RWPE2 (cell line): ENCODE measurements around the gene KLHL21.

ENCODE experiments used
- ATAC-seq: fragments of 200-7000 bp; cut with Tn5 transposase; 3 replicates; pipeline ENCODE4 v1.9.1; 2021; ENCODE audit warnings: low read depth
- DNase-seq: peaks from one replicate; pipeline ENCODE4 v3.0.0-alpha.2; 2020; ENCODE audit warnings: low spot score
- H3K27ac ChIP-seq: fragments of 450-650 bp; 2 replicates; pipeline ENCODE4 v1.5.1; 2017; ENCODE audit warnings: mild to moderate bottlenecking; ENCODE audit not compliant: poor library complexity, severe bottlenecking
- H3K27me3 ChIP-seq: fragments of 250-450 bp; sonication (Bioruptor Pico); 2 replicates; pipeline ENCODE4 v1.5.1; 2021; ENCODE audit warnings: mild to moderate bottlenecking, moderate library complexity; ENCODE audit not compliant: insufficient read depth, poor library complexity, severe bottlenecking
- H3K36me3 ChIP-seq: fragments of 250-450 bp; sonication (Bioruptor Pico); 2 replicates; pipeline ENCODE4 v1.5.1; 2020; ENCODE audit warnings: low read depth, mild to moderate bottlenecking, moderate library complexity
- H3K4me1 ChIP-seq: fragments of 250-450 bp; sonication (Bioruptor Pico); 2 replicates; pipeline ENCODE4 v1.5.1; 2021; ENCODE audit warnings: mild to moderate bottlenecking, moderate library complexity; ENCODE audit not compliant: insufficient read depth, poor library complexity, severe bottlenecking
- H3K4me3 ChIP-seq: fragments of 250-450 bp; sonication (Bioruptor Pico); 2 replicates; pipeline ENCODE4 v1.5.1; 2021; ENCODE audit warnings: mild to moderate bottlenecking, moderate library complexity; ENCODE audit not compliant: severe bottlenecking
- H3K9me3 ChIP-seq: fragments of 250-450 bp; sonication (Bioruptor Pico); 2 replicates; pipeline ENCODE4 v1.5.1; 2021; ENCODE audit warnings: mild to moderate bottlenecking, moderate library complexity; ENCODE audit not compliant: severe bottlenecking
- CTCF ChIP-seq: fragments of 450-650 bp; IDR thresholded peaks from one replicate; pipeline ENCODE4 v1.5.1; 2017; ENCODE audit warnings: mild to moderate bottlenecking, moderate library complexity; ENCODE audit not compliant: poor library complexity, severe bottlenecking

Gene KLHL21

GRCh38 chr1:6581561-6582305, 20.9 kb downstream of the KLHL21 start:
- no peak for TF ChIP-seq CTCF
- Histone ChIP-seq H3K4me3 (no peak overlapping the region), H3K4me1 (peaks cover 13% of the 10 kb centered on the region), H3K9me3 (no peaks in the 10 kb centered on the region), H3K27me3 (no peaks in the 10 kb centered on the region), H3K27ac (peak overlapping the region; percentile 21), H3K36me3 (peaks cover 19% of the 10 kb centered on the region)
- peak; percentile 20; the same call in 1 of the 3 replicates for ATAC-seq
- no peak for DNase-seq

GRCh38 chr1:6580593-6581409, 21.9 kb downstream of the KLHL21 start:
- Histone ChIP-seq H3K27ac (peak overlapping the region; percentile 21), H3K36me3 (peaks cover 19% of the 10 kb centered on the region), H3K9me3 (no peaks in the 10 kb centered on the region), H3K27me3 (no peaks in the 10 kb centered on the region), H3K4me3 (peak overlapping the region; percentile 76), H3K4me1 (peaks cover 13% of the 10 kb centered on the region)
- no peak for ATAC-seq
- peak; percentile 32 for TF ChIP-seq CTCF
- no peak for DNase-seq

- no peak for TF ChIP-seq CTCF
- H3K36me3 ChIP-seq = peaks cover 19% of the 10 kb centered on the region
- H3K4me1 ChIP-seq = peaks cover 13% of the 10 kb centered on the region
- no peak for DNase-seq
- H3K27ac ChIP-seq = peak overlapping the region; percentile 21
- H3K27me3 ChIP-seq = no peaks in the 10 kb centered on the region
- peak; percentile 38 for ATAC-seq
- H3K9me3 ChIP-seq = no peaks in the 10 kb centered on the region
- H3K4me3 ChIP-seq = peak overlapping the region; percentile 76
Observed at GRCh38 chr1:6580119-6580592, 22.5 kb downstream of the KLHL21 start.

GRCh38 chr1:6579374-6580118, 23.1 kb downstream of the KLHL21 start, which contains the start of gene ZBTB48:
Gene ZBTB48 (plus strand): TSS chr1:6579994. CDS start chr1:6580610, 616 bp downstream.
- no peak for TF ChIP-seq CTCF
- Histone ChIP-seq H3K27ac (peak within 1 kb of the TSS; percentile 21), H3K4me1 (peaks cover 13% of the 10 kb centered on the region)

More at GRCh38 chr1:6579374-6580118, 23.1 kb downstream of the KLHL21 start, which contains the start of gene ZBTB48:
- peaks cover 18% of the 10 kb centered on the region for H3K36me3 ChIP-seq
- no peaks in the 10 kb centered on the region for H3K9me3 ChIP-seq
- ATAC-seq (peak; percentile 92), DNase-seq (peak; percentile 98)
- H3K4me3 ChIP-seq = peak within 1 kb of the TSS; percentile 76
- H3K27me3 ChIP-seq = no peaks in the 10 kb centered on the region
